Natural killer cell (primary cell): Measurements from ENCODE around the gene CMSS1. TPM values are rescaled to one million over a fixed set of nuclear protein-coding genes. Genes with fewer than 3 reads are reported as not detected.

ENCODE experiments used
- ATAC-seq, 3 donors: fragments of 150-1000 bp in 2 of 3; fragments of 200-7000 bp in 1 of 3; cut with Tn5 transposase; 1 replicate in 1 of 3; 2 replicates in 2 of 3; pipeline ENCODE4 v1.10.0; 2021; ENCODE audit warnings: mild to moderate bottlenecking in 2 of 3, moderate library complexity in 2 of 3
- DNase-seq, 2 donors: peaks; one replicate each; pipeline versions ENCODE4 v3.0.0 to v3.0.0-alpha.2; 2013 to 2021; ENCODE audit warnings: mixed read lengths in 1 of 2
- H3K27ac ChIP-seq: one replicate; pipeline ENCODE4 v1.5.1; 2013; ENCODE audit warnings: mild to moderate bottlenecking, low read length
- H3K27me3 ChIP-seq: one replicate; pipeline ENCODE4 v1.6.1; 2013; ENCODE audit warnings: low read length; ENCODE audit not compliant: control insufficient read depth, insufficient read depth
- H3K36me3 ChIP-seq: one replicate; pipeline ENCODE4 v1.6.1; 2013; ENCODE audit warnings: low read length; ENCODE audit not compliant: control insufficient read depth, insufficient read depth
- H3K4me1 ChIP-seq: one replicate; pipeline ENCODE4 v1.6.1; 2013; ENCODE audit warnings: low read length; ENCODE audit not compliant: control insufficient read depth, insufficient read depth
- H3K4me3 ChIP-seq: one replicate; pipeline ENCODE4 v1.5.1; 2013; ENCODE audit warnings: low read length
- H3K9me3 ChIP-seq: one replicate; pipeline ENCODE4 v1.6.1; 2013; ENCODE audit warnings: low read length; ENCODE audit not compliant: control insufficient read depth, insufficient read depth
- H3K27ac Mint-ChIP-seq, 2 donors: one replicate each; pipeline ENCODE4 v1.8.0; 2022; ENCODE audit warnings: mild to moderate bottlenecking in 2 of 2, mixed read lengths in 2 of 2, moderate library complexity in 1 of 2
- H3K27me3 Mint-ChIP-seq, 2 donors: one replicate each; pipeline ENCODE4 v1.8.0; 2022; ENCODE audit warnings: low read depth in 2 of 2, mixed read lengths in 2 of 2
- H3K36me3 Mint-ChIP-seq: one replicate; pipeline ENCODE4 v1.8.0; 2022; ENCODE audit warnings: mixed read lengths
- H3K4me1 Mint-ChIP-seq, 2 donors: one replicate each; pipeline ENCODE4 v1.8.0; 2022; ENCODE audit warnings: mixed read lengths in 2 of 2
- H3K4me3 Mint-ChIP-seq: one replicate; pipeline ENCODE4 v1.8.0; 2022; ENCODE audit warnings: mild to moderate bottlenecking, moderate library complexity, mixed read lengths
- H3K9me3 Mint-ChIP-seq, 2 donors: one replicate each; pipeline ENCODE4 v1.8.0; 2022; ENCODE audit warnings: mixed read lengths in 2 of 2
- WGBS: methylation state at CpG from one replicate; pipeline ENCODE4 v1.1.7; 2013; ENCODE audit warnings: missing lambda C conversion rate; ENCODE audit not compliant: insufficient coverage; 5-methylcytosine and 5-hydroxymethylcytosine counted together
- intact Hi-C: fragments of 100-400 bp; cut with micrococcal nuclease; formaldehyde crosslinking; loops from one replicate; pipeline ENCODE4 v1.14.2; 2022
- total RNA-seq, 4 donors: library from RNA; stranded (reverse); fragments of 120-200 nt in 1 of 4; gene quantifications; one replicate each; pipeline versions ENCODE4 v1.2.3 to v1.2.4, GENCODE V29; 2013 to 2022
- TF ChIP-seq, protein P1 (sequence below): fragments of 200-600 bp; IDR thresholded peaks from one replicate; pipeline ENCODE4 v1.8.0; 2022; ENCODE audit warnings: antibody characterized with exemption

Gene CMSS1
- total RNA-seq, 3 donors from 2014 or later (not counting 1 experiment from before 2014, with no cell fraction given), result 7.8 to 12.7 (median 9.2) TPM

DNA sequence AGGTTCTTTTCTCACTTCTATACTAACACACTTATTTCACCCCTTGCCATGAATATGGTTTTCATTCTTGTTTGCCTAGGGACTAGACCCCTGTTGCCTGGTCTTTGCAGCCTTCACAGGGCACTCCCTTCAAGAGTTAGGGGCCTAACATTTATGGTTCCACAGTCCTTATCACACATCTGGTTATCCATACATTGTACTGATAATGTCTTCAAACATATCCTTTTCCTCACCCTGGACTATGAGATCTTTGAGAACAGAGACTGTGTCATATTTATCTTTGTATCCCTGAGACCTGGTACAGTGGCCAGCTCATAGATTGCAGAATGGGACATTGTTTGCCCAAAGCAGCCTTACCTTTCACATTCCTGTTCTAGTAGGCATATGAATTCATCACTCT is 106.2 kb downstream of the CMSS1 start:
- Mint-ChIP-seq H3K4me1 (peaks cover 7% of the 10 kb centered on the region in 2 donors), H3K4me3 (no peak overlapping the region), H3K9me3 (no peaks in the 10 kb centered on the region), H3K36me3 (no peaks in the 10 kb centered on the region), H3K27me3 (no peaks in the 10 kb centered on the region), H3K27ac (no peak overlapping the region)
- H3K4me3 ChIP-seq, result no peak overlapping the region
- intact Hi-C loops, result no loop called here
- H3K9me3 ChIP-seq, result no peaks in the 10 kb centered on the region
- H3K4me1 ChIP-seq, result no peaks in the 10 kb centered on the region
- DNase-seq, result no peak
- ATAC-seq, result no peak
- H3K36me3 ChIP-seq, result peaks cover 2% of the 10 kb centered on the region
- TF ChIP-seq, protein P1, sequence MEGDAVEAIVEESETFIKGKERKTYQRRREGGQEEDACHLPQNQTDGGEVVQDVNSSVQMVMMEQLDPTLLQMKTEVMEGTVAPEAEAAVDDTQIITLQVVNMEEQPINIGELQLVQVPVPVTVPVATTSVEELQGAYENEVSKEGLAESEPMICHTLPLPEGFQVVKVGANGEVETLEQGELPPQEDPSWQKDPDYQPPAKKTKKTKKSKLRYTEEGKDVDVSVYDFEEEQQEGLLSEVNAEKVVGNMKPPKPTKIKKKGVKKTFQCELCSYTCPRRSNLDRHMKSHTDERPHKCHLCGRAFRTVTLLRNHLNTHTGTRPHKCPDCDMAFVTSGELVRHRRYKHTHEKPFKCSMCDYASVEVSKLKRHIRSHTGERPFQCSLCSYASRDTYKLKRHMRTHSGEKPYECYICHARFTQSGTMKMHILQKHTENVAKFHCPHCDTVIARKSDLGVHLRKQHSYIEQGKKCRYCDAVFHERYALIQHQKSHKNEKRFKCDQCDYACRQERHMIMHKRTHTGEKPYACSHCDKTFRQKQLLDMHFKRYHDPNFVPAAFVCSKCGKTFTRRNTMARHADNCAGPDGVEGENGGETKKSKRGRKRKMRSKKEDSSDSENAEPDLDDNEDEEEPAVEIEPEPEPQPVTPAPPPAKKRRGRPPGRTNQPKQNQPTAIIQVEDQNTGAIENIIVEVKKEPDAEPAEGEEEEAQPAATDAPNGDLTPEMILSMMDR, result no peak
- H3K27me3 ChIP-seq, result no peaks in the 10 kb centered on the region
- H3K27ac ChIP-seq, result no peak overlapping the region

DNA sequence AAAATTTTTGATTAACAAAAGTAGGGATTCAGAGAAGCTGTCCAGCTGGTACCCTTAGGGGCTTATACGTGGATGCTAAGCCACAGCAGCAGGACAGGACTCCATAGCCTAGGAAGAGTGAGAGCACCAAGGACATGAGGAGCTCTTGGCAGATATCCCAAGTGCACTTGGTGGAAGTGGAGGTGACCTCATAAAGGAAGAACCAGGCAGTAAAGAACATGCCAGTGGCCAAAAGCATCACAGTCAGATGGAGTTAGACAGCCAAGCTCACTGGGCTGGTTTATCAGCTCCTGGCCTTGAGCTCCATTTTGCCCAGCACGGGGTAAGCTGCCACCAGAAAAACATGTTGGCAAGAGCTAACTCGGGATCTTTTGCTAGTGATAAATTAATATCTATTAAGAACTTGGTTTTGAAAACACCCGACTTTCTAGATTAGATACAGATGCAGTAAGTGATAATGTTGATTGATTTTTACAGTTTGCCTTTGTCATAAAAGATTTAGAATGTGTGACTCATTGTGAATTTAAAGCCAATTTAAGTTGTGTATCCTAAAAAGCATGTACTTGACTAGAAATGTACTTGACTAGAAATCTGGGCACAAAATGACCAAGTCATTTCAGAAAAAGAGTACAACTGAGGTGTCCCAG is 108.0 kb downstream of the CMSS1 start:
- Mint-ChIP-seq H3K9me3 (no peaks in the 10 kb centered on the region), H3K4me3 (no peak overlapping the region), H3K4me1 (peaks cover 5% of the 10 kb centered on the region in 2 donors), H3K36me3 (no peaks in the 10 kb centered on the region), H3K27me3 (no peaks in the 10 kb centered on the region), H3K27ac (no peak overlapping the region)
- Histone ChIP-seq H3K27ac (no peak overlapping the region), H3K4me3 (no peak overlapping the region), H3K4me1 (no peaks in the 10 kb centered on the region), H3K9me3 (no peaks in the 10 kb centered on the region), H3K27me3 (no peaks in the 10 kb centered on the region), H3K36me3 (peaks cover 2% of the 10 kb centered on the region)
- DNase-seq, result no peak
- TF ChIP-seq, protein P1, result no peak
- no peak for ATAC-seq
- WGBS, result 89% methylated on average over 4 of the region's 4 CpGs
- intact Hi-C loops, result no loop called here

DNA sequence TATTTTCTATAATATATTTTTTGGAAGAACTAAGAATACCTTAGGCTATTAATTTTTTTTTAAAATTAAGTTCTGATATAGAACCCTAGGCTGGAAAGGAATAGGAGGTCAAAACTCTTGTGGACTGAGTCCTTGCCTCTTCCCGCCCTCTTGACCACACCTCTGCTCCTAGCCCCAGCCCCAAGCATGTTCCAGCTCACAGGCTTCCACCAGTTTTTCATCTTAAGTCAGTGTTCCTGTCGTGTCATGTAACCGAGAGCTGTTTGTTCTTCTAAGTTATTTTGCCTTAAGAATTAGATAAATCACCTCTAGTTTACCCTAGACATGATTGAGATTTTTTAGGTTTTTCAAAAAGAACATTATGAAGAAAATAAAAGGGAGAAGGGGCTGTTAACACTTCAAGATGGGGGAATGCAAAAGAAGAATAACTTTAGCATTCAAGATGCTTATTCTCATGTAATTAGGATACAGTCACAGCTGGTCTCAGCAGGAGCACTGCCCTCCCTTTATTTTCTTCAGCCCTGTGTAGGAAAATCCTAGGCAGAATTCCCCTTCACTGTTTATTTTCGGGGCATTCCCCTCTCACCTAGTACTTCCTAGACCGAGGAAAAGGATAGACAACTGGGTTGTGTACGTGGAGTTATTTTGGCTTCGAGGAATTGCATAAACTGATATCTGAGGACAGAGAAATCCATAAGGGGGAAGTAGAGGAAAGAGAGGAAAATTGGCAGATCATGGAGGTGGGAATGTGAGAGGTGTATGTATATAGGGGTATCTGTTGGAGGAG is 110.2 kb downstream of the CMSS1 start:
- H3K9me3 Mint-ChIP-seq, result no peaks in the 10 kb centered on the region
- H3K36me3 Mint-ChIP-seq, result no peaks in the 10 kb centered on the region
- intact Hi-C loops, result no loop called here
- TF ChIP-seq, protein P1, result no peak
- H3K27me3 Mint-ChIP-seq, result no peaks in the 10 kb centered on the region
- Histone ChIP-seq H3K36me3 (peaks cover 2% of the 10 kb centered on the region), H3K4me1 (no peaks in the 10 kb centered on the region), H3K4me3 (no peak overlapping the region), H3K9me3 (no peaks in the 10 kb centered on the region), H3K27ac (no peak overlapping the region), H3K27me3 (no peaks in the 10 kb centered on the region)
- H3K27ac Mint-ChIP-seq, result no peak overlapping the region
- H3K4me3 Mint-ChIP-seq, result no peak overlapping the region
- DNase-seq, result no peak
- WGBS, result 95% methylated on average over 4 of the region's 7 CpGs
- ATAC-seq, result no peak
- no peaks in the 10 kb centered on the region for H3K4me1 Mint-ChIP-seq
